ENCODE measurements around the gene PRPS1L1. TPM values are rescaled to one million over a fixed set of nuclear protein-coding genes. Genes with fewer than 3 reads are reported as not detected.

The PRPS1L1 gene
- total and polyA plus RNA-seq, 10 of the 15 experiments (the other 5 are each of a cell fraction or from before 2014, with no cell fraction given): not detected

DNA sequence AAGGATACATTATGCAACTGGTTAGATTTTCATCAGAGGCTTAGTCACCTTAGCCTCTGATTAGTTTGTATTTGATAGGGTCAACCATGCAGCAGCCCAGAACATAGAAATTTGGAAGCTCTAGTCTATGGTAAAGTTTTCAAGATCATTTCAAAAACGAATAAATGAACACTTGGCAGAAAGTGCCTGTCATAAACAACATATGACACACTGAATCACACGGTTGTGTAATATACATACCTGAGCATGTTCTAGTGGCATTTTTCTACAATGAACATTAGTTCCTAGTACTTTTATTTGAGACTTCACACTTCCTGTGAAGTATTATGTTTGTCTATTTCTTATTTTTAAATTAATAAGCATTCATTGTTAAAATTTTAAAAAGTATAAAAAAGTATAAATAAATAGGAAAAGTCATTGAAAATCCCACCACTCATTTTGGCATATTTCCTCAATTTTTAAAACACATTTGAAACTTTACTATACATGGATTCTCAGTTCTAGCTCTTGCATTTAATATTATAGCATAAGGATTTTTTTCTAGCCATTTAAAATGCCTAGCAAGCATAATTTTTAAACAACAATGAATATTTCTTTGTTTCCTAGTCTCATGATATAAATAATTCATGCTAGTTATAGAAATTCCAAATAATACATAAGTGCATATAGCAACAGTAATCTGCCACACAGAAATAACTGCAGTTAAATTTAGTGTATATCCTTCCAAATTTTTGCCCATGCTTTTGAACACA lies 25.7 kb upstream of the PRPS1L1 start (continued):
- no peak for TF ChIP-seq BCLAF1 (IDR thresholded peaks at IDR 0.05)
- TF ChIP-seq PRDM15 (CRISPR knock-in tag; IDR thresholded peaks at IDR 0.05): no peak

- FAIRE-seq (peak; percentile 18), DNase-seq (ENCODE audit: low read depth, low spot score) (no peak), ATAC-seq (no peak)
- Histone ChIP-seq H3K36me3 (ENCODE audit: control insufficient read depth in 2 of 2, insufficient read depth in 2 of 2, low read length in 1 of 2) (no peaks in the 10 kb centered on the region), H3K9ac (ENCODE audit: control insufficient read depth, insufficient read depth, low read length) (no peak overlapping the region), H3K4me3 (no peak overlapping the region), H3K79me2 (ENCODE audit: control insufficient read depth, insufficient read depth, low read length) (no peaks in the 10 kb centered on the region), H3K9me3 (replicated peaks; ENCODE audit: control insufficient read depth, insufficient read depth, low read length) (no peaks in the 10 kb centered on the region), H3K4me1 (ENCODE audit: control insufficient read depth, insufficient read depth, low read length) (no peaks in the 10 kb centered on the region), H3K4me2 (ENCODE audit: control insufficient read depth, insufficient read depth) (no peak overlapping the region), H4K20me1 (ENCODE audit: control insufficient read depth, insufficient read depth) (no peaks in the 10 kb centered on the region), H2AFZ (ENCODE audit: control insufficient read depth, low read depth, low read length) (no peak overlapping the region), H3K27me3 (replicated peaks in 1 of 2; ENCODE audit: control insufficient read depth in 2 of 2, insufficient read depth in 2 of 2, low read length in 1 of 2) (no peaks in the 10 kb centered on the region), H3K27ac (ENCODE audit: control insufficient read depth, insufficient read depth) (no peak overlapping the region)
- ChIA-PET CTCF (interaction anchor here (0.8 kb wide), 1 partner anchor 184 kb away, joined by 3 read pairs; no protein-coding TSS in a partner anchor), RAD21 (ENCODE audit: unreplicated experiment) (no interaction called here), SMC1A (ENCODE audit: uncharacterized antibody, unreplicated experiment) (interaction anchor here (1.2 to 1.3 kb wide), 2 partner anchors 10 to 16 kb away, joined by 3 to 5 read pairs; no protein-coding TSS in a partner anchor), POLR2A (no interaction called here)
- no peak for TF ChIP-seq TCF7 (IDR thresholded peaks at IDR 0.05; ENCODE audit: borderline replicate concordance)
- BruUV-seq (replicated peaks): no TSS peak
- 26% methylated on average over 4 of the region's 4 CpGs for WGBS (ENCODE audit: insufficient coverage, insufficient replicate concordance, low lambda C conversion rate, missing lambda C conversion rate)
- in situ Hi-C loops (cut with MboI): no loop called here
- intact Hi-C loops (cut with micrococcal nuclease; ENCODE audit: unreplicated experiment): no loop called here
These were observed 21.6 kb upstream of the PRPS1L1 start for GRCh38 chr7:18049262-18049661.
